VCaP (cell line): ENCODE measurements around the gene BNIP5.
"Not testable (repeated sequence)": the region's sequence is repeated elsewhere in the genome, so short reads cannot be mapped to it uniquely, and the experiment has no call there.

Experiments
- H3K27ac ChIP-seq: fragments of 450-650 bp; 2 replicates; pipeline ENCODE4 v1.5.1; 2017
- CTCF ChIP-seq: fragments of 450-650 bp; conservative IDR thresholded peaks from 2 replicates; pipeline ENCODE4 v1.5.1; 2017; ENCODE audit warnings: mild to moderate bottlenecking, moderate library complexity

BNIP5 gene

GRCh38 chr6:36347621-36348020 lies 10.9 kb upstream of the BNIP5 start:
- TF ChIP-seq CTCF = no peak
- H3K27ac ChIP-seq = no peak overlapping the region

DNA sequence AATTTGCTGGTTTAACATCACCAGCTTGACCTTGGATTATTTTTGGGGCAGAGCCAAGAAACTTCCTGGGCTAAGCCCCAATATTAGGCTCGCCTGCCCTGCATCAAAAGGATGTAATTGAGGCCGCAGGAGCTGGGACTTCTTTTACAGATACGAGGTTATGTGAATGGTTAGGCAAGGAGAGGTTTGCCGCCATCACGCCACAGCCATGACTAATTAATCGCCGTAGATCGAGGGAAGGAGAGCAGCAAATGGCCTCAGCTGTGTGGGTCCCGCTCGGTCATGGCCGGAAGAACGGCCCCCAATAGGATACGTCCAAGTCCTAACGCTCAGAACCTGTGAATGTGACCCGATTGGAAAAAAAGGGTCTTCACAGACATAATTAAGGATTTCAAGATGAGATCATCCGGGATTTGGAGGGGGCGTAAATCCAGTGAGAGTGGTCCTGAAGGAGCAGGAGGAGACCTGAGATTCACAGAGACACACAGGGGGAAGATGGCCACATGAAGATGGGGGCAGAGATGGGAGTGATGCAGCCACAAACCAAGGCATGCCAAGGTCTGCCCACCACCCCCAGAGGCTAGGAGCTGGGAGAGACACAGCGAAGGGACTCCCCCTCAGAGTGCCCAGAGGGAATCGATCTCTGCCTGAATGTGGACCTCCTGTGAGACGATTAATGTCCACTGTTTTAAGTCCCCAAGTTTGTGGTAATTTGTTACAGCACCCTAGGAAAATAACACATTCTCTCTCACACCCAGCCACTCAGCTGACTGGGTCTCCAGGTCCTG lies 10.0 kb upstream of the BNIP5 start:
- H3K27ac ChIP-seq = no peak overlapping the region
- TF ChIP-seq CTCF = no peak

- TF ChIP-seq CTCF = no peak
- no peak overlapping the region for H3K27ac ChIP-seq
Measured at GRCh38 chr6:36345681-36346466, 9.2 kb upstream of the BNIP5 start.

GRCh38 chr6:36343109-36343680 lies 6.5 kb upstream of the BNIP5 start:
- no peak for TF ChIP-seq CTCF
- H3K27ac ChIP-seq = no peak overlapping the region

DNA sequence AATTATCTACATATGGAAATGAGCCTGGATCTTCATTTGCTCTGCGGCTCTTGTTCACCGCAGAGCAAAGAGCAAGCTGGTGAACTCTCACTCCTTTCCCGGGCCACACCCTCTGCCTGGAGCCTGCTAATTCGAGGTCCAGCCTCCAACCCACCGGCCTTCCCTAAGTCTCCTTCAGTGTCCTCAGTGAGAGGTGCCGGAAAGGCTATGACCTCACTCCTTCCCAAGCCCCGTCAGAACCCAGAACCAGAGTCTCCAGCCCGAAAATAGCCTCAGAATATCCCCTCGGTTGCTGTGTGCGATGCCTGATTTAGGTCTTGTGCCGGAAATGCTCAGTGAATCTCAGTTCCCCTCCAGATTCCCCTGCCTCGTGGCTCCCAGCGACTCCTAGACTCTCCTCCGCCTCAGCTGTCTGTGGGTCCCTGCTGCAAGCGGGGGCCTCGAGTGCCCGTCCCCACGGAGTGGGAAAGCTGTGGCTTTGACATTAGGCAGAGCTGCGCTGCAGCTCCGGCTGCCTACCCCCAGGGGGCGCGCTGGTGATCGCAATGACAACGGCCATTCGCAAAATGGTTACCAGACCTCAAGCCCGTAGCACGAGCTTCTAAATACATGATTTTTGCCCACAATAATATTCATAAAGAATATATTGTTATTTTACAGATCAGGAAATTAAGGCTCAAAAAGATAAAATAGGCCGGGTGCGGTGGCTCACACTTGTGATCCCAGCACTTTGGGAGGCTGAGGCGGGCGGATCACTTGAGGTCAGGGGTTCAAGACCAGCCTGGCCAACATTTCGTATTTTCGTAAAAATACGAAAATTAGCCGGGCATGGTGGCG lies 4.1 kb upstream of the BNIP5 start:
- no peak overlapping the region for H3K27ac ChIP-seq
- TF ChIP-seq CTCF = peak; percentile 92

DNA sequence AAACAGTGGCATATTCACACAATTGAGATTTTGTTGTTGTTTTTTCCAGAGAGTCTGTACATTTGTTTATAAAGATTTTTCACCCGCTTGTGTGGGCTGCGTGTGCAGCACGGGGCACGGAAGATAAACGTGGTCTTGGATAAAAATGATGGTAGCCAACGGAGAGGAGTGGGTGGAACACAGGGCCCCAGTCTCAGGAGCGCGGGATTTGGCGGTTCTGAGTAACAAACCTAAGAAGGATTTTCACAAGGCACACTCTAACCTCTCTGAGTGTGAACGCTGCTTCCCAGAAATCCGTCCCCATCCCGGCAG lies 3.6 kb upstream of the BNIP5 start:
- TF ChIP-seq CTCF = no peak
- no peak overlapping the region for H3K27ac ChIP-seq

DNA sequence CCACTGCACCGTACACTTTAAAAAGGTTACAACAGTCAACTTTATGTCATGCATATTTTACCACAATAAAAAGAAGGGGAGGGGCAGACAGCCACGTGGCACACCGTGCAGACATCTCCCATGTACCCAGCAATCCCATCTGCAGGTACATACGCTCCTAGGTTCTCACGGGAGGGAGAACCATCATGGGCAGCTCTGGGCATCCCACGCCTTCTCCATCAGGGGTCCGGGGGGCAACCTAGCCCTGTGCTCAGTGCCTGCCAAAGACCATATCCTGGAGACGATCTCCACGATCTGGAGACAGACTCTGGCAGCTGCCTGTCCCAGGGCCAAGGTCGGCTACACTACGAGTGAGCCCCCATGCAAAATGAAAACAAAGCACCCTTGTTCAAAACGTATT lies 2.5 kb upstream of the BNIP5 start:
- H3K27ac ChIP-seq = no peak overlapping the region
- TF ChIP-seq CTCF = no peak

- not testable (repeated sequence) for H3K27ac ChIP-seq
Measured at GRCh38 chr6:36338223-36338622, 1.5 kb upstream of the BNIP5 start.
